Measurements from ENCODE around the gene NFATC2.

Gene NFATC2

DNA sequence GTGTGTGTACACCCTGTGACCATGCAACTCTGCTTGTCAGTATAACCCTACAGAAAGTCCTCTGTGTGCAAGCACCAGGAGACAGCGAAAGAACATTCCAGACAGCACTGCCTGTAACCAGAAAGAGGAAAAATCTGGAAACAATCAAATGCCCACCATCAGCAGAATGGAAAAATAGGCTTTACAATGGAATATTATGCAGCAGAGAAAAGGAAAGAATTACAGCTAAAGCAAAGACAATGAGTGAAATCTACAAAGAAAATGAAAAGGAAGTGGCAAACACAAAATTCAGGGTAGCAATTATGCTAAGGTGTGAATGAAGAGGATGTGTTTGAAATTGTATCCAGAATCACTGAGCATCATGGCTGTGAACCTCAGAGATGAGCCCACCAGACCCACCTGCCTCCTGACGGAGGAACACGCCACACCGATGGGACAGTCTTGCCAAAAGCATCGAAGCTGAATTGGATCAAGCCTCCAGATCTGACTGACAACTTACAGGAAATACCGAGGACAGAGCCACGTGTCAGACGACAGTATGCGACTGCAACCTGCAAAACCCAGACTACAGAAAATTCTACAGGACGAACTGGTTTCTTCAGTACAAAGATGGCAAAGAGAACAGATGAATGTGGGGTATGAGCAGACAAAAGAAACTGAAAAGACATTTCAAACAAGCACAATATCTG is 133.2 kb downstream of the NFATC2 start:
- DNase-seq = no peak

GRCh38 chr20:51404297-51405060 is 138.0 kb downstream of the NFATC2 start:
- peak; percentile 77 for DNase-seq

DNA sequence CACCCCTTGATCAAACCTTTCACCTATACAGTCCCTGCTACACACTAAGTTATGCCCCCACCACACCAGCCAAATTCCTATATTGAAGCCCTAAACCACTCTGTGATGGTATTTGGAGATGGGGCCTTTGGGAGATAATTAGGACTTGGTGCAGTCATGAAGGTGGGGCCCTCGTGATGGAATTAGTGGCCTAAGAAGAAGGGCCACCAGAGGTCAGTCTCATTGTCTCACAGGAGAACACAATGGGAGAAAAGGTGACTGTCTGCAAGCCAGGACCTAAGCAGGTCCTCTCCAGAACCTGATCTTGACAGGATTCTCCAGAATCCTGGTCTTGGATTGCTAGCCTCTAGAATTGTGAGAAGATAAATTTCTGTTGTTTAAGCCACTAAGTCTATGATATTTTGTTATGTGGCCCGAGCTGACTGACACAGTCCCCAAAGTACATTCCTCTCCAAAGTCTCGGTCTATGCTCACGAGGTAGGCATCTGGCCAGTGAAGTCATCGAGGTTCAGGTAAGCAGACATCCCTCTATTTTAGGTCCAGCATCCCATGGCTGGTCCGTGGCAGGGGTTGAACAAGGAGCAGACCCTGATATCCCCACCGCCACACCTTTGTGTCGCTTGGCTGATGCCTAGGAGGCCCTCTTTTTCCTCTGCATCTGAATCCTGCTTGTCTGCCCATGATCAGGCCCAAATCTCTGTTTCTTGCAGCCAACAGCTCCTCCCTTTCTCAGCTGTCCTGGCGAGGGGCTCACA is 138.9 kb downstream of the NFATC2 start:
- no peak for DNase-seq

DNA sequence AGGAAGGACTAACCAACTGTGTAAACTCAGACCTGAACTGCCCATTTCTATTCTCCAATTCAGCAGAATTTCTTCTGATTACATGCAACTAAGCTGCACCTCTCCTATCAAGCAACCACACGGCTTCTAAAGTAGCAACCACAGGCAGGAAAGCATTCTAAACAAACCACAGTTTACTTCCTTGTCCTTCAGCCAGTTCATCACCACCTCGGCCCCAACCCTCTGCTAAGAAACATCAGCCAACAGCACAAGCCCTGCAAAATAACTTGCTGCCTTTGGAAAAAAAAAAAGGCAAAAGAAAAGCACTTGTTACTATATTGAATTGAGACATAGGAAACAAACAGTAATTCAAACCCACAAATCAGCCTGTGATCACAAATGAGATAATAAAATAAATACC is 140.3 kb downstream of the NFATC2 start:
- no peak for DNase-seq

GRCh38 chr20:51401496-51401895 is 141.0 kb downstream of the NFATC2 start:
- no peak for DNase-seq

DNA sequence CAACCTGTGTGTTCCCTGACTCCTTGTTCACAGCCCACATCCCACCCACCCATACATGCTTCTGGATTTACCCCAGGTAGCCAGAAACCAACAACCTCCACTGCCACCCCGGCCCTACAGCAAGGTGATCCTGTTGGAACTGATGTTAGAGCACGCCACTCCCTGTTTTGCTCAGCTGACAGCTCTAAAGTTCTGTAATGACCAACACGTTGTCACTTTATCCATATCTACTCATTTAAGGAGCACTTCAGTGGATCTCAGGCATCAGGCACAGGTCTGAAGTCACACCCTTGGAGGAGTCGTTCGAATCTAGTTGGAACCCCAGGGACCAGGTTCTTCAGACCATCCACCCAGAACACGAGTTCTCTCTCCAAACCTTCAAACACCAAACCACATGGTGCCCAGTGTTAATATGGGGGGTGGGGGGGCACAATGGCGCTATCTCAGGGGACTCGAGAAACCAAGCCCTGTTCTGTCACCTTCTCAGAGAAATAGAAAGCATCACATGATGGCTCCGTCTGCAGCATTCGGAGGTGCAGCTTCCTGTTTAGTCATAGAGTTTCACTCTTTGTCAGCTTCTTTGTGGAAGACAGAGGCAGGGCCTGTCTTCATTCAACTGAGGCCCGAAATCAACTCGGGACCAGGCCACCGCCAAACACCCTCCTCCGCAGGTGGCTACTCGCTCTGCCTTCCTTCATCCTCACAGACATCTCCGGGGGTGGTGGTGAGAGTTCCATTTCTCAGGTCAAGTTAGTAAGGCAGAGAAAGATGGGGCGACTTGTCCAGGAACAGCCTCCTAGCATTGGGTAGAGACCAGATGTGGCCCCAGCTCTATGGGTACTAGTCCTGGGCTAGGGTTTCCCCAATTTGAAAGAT is 142.2 kb downstream of the NFATC2 start:
- DNase-seq = peak; percentile 65

DNA sequence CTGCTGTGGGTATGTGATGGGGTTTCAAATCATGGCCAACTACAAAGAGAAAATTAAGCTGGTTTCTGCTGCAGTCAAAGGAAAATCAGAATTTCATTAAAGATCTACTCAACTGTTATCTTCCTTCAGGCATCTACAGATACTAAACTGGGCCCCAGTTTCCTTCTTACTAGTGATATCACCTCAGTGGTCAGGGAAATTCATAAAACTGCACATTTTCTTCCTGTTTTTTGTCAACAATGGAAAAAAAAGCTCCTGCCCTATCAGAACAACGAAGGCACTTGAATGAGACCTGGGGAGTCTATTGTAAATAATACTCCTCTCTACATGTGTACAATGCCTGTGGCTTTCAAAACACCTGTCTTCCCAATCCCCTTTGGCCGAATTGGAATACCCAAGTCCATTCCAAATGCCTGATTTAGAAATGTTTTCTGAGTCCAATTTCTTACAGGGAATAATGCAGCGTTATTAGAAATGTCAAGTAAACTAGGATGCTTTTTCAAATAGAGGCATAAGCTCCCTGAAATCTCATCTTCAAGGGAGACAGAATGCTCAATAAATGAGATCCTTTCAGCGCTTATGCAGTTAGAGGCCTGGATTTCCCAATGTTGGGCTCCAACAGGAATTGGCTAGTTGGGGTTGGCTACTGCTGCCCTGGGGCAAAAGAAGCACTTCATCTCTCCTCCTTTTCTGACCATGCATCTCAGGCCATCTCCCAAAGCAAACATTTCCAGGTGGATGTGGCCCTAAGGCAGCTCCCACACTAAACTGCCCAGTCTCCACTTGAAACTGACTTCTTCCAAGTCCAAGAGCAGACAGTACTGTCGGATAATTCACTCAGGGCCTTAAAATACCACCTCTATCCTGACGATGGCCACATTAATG is 143.3 kb downstream of the NFATC2 start:
- DNase-seq = no peak

DNA sequence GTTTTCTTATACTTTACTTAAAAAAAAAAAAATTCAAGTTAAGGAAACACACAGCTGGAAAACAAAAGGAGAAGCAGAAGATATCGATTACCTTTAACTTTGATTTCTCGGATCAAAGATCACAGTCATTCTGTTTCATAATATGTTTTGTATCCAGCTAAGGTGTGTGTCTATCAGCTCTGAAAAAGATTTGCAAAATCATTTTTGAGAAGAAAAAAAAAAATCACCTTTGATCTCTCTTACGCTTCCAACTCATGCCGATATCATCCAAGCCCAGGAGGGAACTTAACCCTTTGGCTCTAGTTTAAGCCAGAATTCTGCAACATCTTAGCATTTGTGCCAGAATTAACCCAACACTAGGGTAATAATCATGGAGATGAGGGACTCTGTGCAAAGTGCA is 144.0 kb downstream of the NFATC2 start:
- no peak for DNase-seq

GRCh38 chr20:51398083-51398482 is 144.4 kb downstream of the NFATC2 start:
- no peak for DNase-seq

DNA sequence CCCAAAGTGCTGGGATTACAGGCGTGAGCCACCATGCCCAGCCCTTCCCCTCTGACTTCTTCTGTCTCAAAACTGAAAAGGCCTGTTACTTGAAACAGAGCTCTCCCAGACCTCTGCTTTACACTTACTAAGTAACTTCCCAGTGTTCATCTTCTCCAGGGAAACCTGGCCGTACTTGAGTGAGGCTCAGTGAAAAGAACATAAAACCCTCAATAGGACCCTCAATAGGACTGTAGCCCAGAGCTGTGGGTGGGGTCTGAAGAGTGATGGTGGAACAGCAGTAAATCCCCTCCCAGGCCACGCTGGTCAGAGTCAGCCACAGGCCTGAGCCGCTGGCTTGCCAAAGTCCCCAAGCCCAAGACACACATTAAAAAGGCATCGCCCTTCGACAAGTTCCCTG is 145.4 kb downstream of the NFATC2 start:
- no peak for DNase-seq

- no peak for DNase-seq
Observed at GRCh38 chr20:51396365-51396909, 146.1 kb downstream of the NFATC2 start.

GRCh38 chr20:51394706-51395105 is 147.8 kb downstream of the NFATC2 start:
- no peak for DNase-seq

- DNase-seq = no peak
Observed at GRCh38 chr20:51393571-51393970, 148.9 kb downstream of the NFATC2 start.

DNA sequence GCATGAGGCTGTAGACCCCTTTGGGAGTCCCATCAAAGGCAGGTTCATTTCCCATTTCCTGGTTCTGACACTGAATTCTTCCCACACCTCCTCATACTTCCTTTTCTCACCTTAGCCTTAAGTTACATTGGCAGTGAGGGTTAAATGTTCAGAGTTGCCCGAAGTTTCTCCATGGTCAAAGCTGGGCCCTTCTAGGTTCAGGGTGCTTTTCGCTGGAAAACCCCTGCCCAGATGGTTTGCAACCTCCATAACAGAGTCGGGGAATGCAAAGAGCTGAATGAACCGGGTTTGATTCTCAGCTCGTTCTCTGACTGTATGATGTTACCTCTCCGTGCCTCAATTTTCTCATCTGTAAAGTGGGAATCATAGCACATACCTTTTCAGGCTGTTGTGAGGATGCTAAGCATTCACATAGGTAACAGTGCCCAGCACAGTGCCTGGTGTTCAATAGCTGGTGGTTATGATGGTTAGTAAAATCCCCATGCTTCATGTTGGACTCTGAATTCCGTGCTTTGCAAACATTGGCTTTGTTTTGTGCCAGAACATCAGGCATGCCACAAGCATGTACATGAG is 149.8 kb downstream of the NFATC2 start:
- DNase-seq = no peak

- DNase-seq = no peak
Observed at GRCh38 chr20:51391926-51392325, 150.6 kb downstream of the NFATC2 start.

DNA sequence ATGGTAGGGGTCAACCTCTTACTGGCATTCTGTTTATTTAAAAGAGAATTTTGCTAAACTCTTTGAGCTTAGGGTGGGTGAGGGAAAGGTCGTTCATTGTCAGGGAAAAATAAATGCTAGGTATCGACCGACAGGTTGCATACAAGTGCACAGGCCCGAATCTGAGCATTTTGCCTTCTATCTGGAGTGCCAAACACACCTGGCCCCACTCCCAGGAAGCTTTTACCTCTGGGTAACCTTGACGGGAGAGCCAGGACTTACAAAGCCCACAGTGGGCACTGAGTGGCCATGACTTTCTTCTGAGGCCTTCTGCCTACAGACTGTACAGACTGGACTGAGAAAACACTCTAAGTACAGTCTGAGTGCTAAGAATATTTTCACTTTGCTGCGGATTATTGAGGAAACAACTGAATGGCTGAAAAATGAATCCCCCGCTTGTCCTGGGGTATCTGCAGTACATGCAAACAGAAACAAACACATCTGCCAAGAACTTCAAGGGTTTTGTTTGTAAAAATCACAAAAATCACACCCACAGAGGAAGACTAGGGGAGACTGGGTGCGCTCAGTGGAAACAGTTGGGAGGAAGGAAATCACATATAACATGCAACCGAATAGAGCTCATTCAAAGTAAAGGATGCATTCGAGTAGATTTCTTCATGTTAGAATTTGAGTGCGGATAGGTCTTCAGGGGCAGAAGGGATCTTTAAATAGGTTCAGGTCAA is 152.8 kb downstream of the NFATC2 start:
- DNase-seq = no peak

- no peak for DNase-seq
Observed at GRCh38 chr20:51388756-51389542, 153.6 kb downstream of the NFATC2 start.

DNA sequence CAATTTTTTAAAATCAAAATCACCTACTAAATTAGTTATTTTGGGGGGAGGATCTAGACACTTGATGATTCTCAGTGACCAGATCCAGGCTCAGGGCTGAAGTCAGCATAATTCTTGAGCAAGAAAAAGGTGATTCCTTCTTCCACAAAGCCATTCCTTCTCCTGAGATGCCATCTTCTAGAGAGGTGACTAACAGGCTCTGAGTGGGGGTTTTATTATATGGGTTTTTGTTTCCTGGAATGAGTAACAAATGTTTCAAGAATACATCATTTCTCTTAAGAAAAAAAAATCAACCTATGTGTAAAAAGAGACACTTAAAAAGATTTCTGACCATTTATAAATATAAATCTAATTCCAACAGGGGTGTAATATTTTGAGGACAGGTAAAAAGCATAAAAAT is 154.3 kb downstream of the NFATC2 start:
- no peak for DNase-seq

GRCh38 chr20:51387125-51387875 is 155.2 kb downstream of the NFATC2 start:
- DNase-seq = no peak
